Measurements from ENCODE around the gene PHLDB2.

The PHLDB2 gene

DNA sequence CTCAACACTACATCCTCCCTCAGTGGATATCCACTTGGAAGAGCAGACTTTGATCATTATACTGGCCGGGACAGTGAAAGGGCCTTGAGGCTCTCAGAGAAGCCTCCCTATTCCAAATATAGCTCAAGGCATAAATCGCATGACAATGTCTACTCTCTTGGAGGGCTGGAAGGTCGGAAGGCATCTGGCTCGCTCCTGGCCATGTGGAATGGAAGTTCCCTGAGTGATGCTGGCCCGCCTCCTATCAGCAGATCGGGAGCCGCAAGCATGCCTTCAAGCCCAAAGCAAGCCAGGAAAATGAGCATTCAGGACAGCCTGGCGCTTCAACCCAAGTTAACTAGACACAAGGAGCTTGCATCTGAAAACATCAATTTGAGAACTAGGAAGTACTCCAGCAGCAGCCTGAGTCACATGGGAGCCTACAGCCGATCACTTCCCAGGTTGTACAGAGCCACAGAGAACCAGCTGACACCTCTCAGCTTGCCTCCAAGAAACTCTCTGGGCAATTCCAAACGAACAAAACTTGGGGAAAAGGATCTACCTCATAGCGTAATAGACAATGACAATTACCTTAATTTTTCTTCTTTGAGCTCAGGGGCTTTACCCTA lies 25.4 kb downstream of the PHLDB2 start:
- no peak for DNase-seq (ENCODE audit: low spot score)

GRCh38 chr3:111885578-111885977 lies 26.5 kb downstream of the PHLDB2 start:
- no peak for DNase-seq (ENCODE audit: low spot score)

DNA sequence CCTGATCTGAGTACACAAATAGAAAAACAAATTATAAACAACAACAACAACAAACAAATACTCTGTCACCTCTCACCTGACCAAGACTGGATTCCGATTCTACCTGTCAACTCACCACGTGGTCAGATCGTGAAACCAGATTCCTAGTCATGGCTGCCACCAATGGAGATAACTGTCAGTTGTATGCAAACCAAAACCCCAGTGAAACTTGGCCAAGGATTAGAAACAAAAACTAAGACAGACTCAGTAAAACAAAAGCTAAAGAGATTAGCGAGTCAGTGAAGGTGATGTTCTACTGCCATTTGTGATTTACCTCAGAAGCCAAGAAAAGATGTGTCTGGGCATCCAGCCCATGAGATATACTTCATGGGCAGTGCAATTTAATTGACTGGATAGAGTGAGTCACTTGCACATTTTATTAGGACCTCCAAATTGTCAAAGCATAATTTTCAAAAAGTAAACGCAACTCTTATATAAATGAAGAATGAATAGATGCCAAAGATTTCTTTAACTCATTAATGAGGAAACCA lies 31.1 kb downstream of the PHLDB2 start:
- no peak for DNase-seq (ENCODE audit: low spot score)

- DNase-seq (ENCODE audit: low spot score), result no peak
Observed at GRCh38 chr3:111892070-111892469, 33.0 kb downstream of the PHLDB2 start.

- DNase-seq (ENCODE audit: low spot score), result peak; percentile 41
Observed at GRCh38 chr3:111895071-111895470, 36.0 kb downstream of the PHLDB2 start.

GRCh38 chr3:111899966-111900365 lies 40.9 kb downstream of the PHLDB2 start:
- DNase-seq (ENCODE audit: low spot score), result no peak

DNA sequence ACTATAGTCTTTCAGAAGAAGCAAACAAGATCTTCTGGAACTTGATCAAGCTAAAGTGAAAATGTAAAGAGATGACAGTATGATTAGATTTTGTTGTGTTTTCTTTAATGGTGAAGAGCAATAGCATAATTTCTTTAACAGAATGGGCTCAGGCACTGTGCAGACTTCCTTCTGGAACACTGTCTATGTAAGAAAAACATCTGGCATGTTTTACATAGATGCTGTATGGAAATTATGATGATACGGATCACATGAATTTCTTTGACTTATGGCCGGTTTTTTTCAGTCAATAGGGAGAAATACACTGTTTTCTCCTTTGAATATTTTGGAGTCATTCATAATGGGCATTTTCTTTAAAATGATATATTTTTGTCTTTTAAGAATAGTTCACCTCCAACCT lies 42.6 kb downstream of the PHLDB2 start:
- no peak for DNase-seq (ENCODE audit: low spot score)

DNA sequence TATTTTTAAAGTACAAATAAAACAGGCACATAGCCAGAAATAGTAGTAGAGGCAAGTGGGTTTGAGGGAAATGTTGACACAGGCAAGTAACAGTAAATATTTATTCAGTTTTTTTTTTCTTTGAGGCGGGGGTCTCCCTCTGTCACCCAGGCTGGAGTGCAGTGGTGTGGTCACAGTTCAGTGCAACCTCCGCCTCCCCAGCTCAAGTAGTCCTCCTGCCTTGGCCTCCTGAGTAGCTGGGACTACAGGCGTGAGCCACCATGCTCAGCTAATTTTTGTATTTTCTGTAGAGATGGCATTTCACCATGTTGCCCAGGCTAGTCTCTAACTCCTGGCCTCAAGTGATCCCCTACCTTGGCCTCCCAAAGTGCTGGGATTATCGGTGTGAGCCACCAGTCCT lies 43.5 kb downstream of the PHLDB2 start:
- DNase-seq (ENCODE audit: low spot score), result no peak

DNA sequence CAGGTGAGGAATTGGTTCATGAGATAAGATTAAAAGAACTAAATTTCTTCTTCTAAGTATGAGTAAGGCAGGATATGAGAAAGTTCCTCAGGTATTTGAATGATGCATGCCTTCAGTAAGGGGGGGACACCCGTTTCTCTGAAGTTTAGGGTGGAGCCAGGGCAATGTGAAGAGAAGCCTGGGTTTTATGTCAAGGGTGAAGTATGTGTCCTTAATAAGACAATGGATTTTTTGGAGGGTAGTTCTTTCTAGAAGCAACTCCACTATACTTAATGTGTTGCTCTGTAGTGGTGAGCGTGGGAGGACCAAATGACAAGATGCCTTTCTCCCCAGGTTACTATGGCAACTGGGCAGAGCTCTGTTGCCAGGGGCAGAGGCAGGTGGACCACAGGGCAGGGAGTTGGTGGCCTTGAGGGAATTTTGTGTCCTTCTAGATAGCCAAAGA lies 44.0 kb downstream of the PHLDB2 start:
- no peak for DNase-seq (ENCODE audit: low spot score)

GRCh38 chr3:111904376-111905241 lies 45.5 kb downstream of the PHLDB2 start:
- DNase-seq (ENCODE audit: low spot score), result no peak

- no peak for DNase-seq (ENCODE audit: low spot score)
Observed at GRCh38 chr3:111906656-111907055, 47.6 kb downstream of the PHLDB2 start.

DNA sequence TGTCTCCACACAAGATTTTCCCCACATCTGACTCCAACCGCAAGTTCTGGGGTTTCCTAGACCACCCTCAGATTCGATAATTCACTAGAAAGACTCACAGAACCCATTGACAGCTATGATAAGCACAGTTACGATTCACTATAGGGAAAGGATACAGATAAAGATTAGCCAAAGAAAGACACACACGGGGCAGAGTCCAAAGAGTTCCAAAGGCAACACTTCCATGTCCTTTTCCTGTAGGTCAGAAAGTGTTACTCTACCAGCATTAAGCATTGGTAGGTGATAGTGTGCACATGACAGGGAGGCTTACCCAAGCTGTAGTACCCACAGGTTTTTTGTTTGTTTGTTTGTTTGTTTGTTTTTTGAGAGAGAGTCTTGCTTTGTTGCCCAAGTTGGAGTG lies 48.1 kb downstream of the PHLDB2 start:
- no peak for DNase-seq (ENCODE audit: low spot score)

DNA sequence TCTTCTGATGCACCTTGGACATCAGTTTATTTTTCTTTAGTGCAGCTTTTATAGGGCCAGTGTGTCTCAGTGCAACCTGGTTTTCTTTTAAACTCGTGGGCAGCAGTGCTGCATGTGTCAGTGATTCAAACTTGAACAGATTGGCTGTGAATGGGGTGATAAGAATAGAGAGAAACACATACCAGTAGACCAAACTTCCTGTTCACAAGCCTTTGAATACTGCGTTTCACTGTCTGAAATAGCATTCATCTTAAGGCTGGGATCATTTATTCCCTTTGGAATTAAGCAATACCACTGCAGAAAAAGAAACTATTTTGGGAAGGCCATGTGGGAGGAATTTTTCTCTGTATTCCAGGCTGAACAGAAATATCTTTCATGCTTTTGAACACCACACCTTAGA lies 51.7 kb downstream of the PHLDB2 start:
- peak; percentile 26 for DNase-seq (ENCODE audit: low spot score)

- DNase-seq (ENCODE audit: low spot score), result no peak
Observed at GRCh38 chr3:111911446-111911845, 52.4 kb downstream of the PHLDB2 start.

DNA sequence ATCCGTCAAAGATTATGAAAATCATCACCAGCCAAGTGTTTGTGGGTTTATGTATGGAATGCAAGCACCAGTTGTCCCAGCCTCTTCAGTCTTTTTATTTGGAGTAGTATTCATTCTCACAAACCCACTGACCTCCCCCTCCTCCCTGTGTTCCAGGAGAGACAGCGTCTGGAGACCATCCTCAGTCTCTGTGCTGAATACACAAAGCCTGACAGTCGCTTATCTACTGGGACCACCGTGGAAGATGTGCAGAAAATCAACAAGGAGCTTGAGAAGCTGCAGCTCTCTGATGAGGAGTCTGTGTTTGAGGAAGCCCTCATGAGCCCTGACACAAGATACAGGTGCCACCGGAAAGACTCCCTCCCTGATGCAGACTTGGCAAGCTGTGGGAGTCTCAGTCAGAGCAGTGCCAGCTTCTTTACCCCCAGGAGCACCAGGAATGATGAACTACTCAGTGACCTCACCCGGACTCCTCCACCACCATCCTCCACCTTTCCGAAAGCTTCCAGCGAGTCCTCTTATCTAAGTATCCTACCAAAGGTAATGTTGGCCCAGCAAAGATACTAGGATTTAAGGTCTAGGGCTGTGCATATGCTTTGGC lies 54.2 kb downstream of the PHLDB2 start:
- no peak for DNase-seq (ENCODE audit: low spot score)

- DNase-seq (ENCODE audit: low spot score), result no peak
Observed at GRCh38 chr3:111915905-111916304, 56.8 kb downstream of the PHLDB2 start.

- no peak for DNase-seq (ENCODE audit: low spot score)
Observed at GRCh38 chr3:111917300-111917699, 58.2 kb downstream of the PHLDB2 start.

- no peak for DNase-seq (ENCODE audit: low spot score)
Observed at GRCh38 chr3:111919370-111920065, 60.5 kb downstream of the PHLDB2 start.

DNA sequence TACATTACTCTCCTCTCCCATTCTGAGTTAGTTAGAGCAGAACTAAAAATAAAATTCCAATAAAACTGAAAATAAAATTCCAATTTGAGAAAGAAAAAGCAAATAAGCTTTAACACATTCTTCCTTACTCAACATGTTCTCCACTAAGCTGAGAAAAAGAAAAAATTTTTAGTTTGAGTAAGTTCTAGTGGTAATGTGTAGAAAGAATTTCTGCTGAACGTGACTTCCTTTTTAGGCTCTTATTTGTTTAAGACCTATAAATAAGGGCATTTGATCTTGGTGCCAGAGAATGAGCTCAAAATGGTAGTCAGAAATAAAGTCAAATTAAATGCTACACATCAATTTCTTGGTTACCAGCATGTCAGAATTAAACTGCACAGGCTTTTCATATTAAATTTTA lies 62.1 kb downstream of the PHLDB2 start:
- no peak for DNase-seq (ENCODE audit: low spot score)

DNA sequence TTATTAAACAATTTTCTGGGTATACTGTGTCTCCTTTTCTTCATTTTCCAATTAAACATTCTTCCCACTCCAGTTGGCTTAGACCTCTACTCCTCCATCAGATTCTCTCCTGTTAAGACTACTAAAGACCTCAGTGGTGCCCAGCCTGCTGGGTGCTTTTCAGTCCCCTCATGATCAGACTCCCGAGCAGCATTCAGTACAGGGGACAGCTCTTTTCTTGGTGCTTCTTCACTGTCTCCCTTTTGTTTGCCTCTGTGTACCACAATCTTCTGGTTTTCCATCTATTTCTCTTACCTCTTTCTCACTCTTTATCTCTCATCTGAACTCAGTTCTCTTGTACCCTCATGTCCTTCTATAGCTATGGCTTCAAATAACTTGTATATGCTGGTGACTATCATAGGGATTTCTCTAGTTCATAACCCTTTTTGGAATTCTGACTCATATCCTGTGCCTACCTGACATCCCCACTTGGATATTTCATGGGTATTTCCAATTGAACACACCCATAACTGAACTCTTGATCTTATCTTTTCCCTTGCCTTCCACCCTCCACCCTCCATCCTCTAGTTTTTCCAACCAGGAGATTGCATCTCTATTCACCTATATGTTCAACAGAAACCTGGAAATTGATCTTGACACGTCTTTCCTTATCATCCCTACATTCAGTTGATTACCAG lies 64.2 kb downstream of the PHLDB2 start:
- no peak for DNase-seq (ENCODE audit: low spot score)

GRCh38 chr3:111923806-111924205 lies 64.7 kb downstream of the PHLDB2 start:
- no peak for DNase-seq (ENCODE audit: low spot score)

GRCh38 chr3:111924283-111924682 lies 65.2 kb downstream of the PHLDB2 start:
- no peak for DNase-seq (ENCODE audit: low spot score)
